Right atrium auricular region (tissue), 2 donors: ENCODE measurements around the gene RFT1. TPM values are rescaled to one million over a fixed set of nuclear protein-coding genes. Genes with fewer than 3 reads are reported as not detected.

Source experiments
- DNase-seq: peaks from one replicate; pipeline ENCODE4 v3.0.0-alpha.2; 2019; ENCODE audit warnings: low spot score
- H3K27ac ChIP-seq, 2 donors: fragments of 200-600 bp; sonication (generic); 1 replicate in 1 of 2; 2 replicates in 1 of 2; pipeline ENCODE4 v1.5.1; 2016 to 2019
- H3K27me3 ChIP-seq, 2 donors: fragments of 200-600 bp; sonication (generic); one replicate each; pipeline versions ENCODE4 v1.5.1 to v1.6.0; 2017 to 2019
- H3K36me3 ChIP-seq: fragments of 200-600 bp; sonication (generic); one replicate; pipeline ENCODE4 v1.5.1; 2016
- H3K4me1 ChIP-seq, 2 donors: fragments of 200-600 bp; sonication (generic); one replicate each; pipeline versions ENCODE4 v1.5.1 to v1.6.0; 2017 to 2019
- H3K4me3 ChIP-seq, 2 donors: fragments of 200-600 bp; sonication (generic); 1 replicate in 1 of 2; 2 replicates in 1 of 2; pipeline ENCODE4 v1.5.1; 2017 to 2019; ENCODE audit warnings: mild to moderate bottlenecking in 1 of 2, moderate library complexity in 1 of 2
- H3K9me3 ChIP-seq, 2 donors: fragments of 200-600 bp; sonication (generic); one replicate each; pipeline ENCODE4 v1.5.1; 2019
- CTCF ChIP-seq, 2 donors: fragments of 200-600 bp; sonication (generic); IDR thresholded peaks; one replicate each; pipeline ENCODE4 v1.5.1; 2019; ENCODE audit warnings: antibody characterized with exemption in 2 of 2
- total RNA-seq, 2 donors: library from RNA; depleted of rRNA; stranded (reverse); fragments of >200 nt; gene quantifications; one replicate each; pipeline ENCODE4 v1.1.0, GENCODE V29; 2016

RFT1 gene
- total RNA-seq, result 1 to 10 TPM; 6.2 to 6.8 TPM

- TF ChIP-seq CTCF (IDR thresholded peaks at IDR 0.05), result peak in 1 of 2 donors; percentile 26
- DNase-seq, result peak; percentile 99
- H3K4me1 ChIP-seq, result peaks cover 0 to 38% of the 10 kb centered on the region in 2 donors
- H3K9me3 ChIP-seq, result no peaks in the 10 kb centered on the region
- H3K4me3 ChIP-seq, result peak within 1 kb of the TSS; percentile 85 to 93
- peak within 1 kb of the TSS; percentile 81 to 89 for H3K27ac ChIP-seq
- H3K27me3 ChIP-seq, result no peaks in the 10 kb centered on the region
- peaks cover 3% of the 10 kb centered on the region for H3K36me3 ChIP-seq
Measured at GRCh38 chr3:53130179-53131061, at the start of gene RFT1. Gene RFT1, minus strand, starts transcription at chr3:53130435. Its CDS starts 35 bp downstream, at chr3:53130400.

GRCh38 chr3:53179580-53179979, 49.3 kb upstream of the RFT1 start:
- H3K4me3 ChIP-seq, result no peak overlapping the region
- H3K27me3 ChIP-seq, result no peaks in the 10 kb centered on the region
- no peaks in the 10 kb centered on the region for H3K9me3 ChIP-seq
- H3K36me3 ChIP-seq, result peaks cover 57% of the 10 kb centered on the region
- no peak overlapping the region for H3K27ac ChIP-seq
- peaks cover 0 to 7% of the 10 kb centered on the region in 2 donors for H3K4me1 ChIP-seq
- DNase-seq, result no peak
- no peak for TF ChIP-seq CTCF (IDR thresholded peaks at IDR 0.05)

- no peak for DNase-seq
- Histone ChIP-seq H3K27me3 (no peaks in the 10 kb centered on the region), H3K9me3 (no peaks in the 10 kb centered on the region), H3K4me1 (peaks cover 0 to 7% of the 10 kb centered on the region in 2 donors), H3K36me3 (peaks cover 60% of the 10 kb centered on the region), H3K27ac (no peak overlapping the region), H3K4me3 (no peak overlapping the region)
- TF ChIP-seq CTCF (IDR thresholded peaks at IDR 0.05), result no peak
Measured at GRCh38 chr3:53178246-53178645, 48.0 kb upstream of the RFT1 start.

- Histone ChIP-seq H3K36me3 (peaks cover 37% of the 10 kb centered on the region), H3K4me1 (peaks cover 0 to 16% of the 10 kb centered on the region in 2 donors), H3K4me3 (no peak overlapping the region), H3K9me3 (no peaks in the 10 kb centered on the region), H3K27me3 (no peaks in the 10 kb centered on the region), H3K27ac (no peak overlapping the region)
- no peak for DNase-seq
- TF ChIP-seq CTCF (IDR thresholded peaks at IDR 0.05), result no peak
Measured at GRCh38 chr3:53175613-53176540, 45.6 kb upstream of the RFT1 start.

- H3K27ac ChIP-seq, result no peak overlapping the region
Measured at GRCh38 chr3:53174346-53175250, 44.4 kb upstream of the RFT1 start.

More at GRCh38 chr3:53174346-53175250, 44.4 kb upstream of the RFT1 start:
- Histone ChIP-seq H3K4me3 (no peak overlapping the region), H3K4me1 (peaks cover 0 to 29% of the 10 kb centered on the region in 2 donors), H3K27me3 (no peaks in the 10 kb centered on the region), H3K36me3 (peaks cover 25% of the 10 kb centered on the region), H3K9me3 (no peaks in the 10 kb centered on the region)
- TF ChIP-seq CTCF (IDR thresholded peaks at IDR 0.05), result no peak
- DNase-seq, result no peak
